ENCODE data around the gene C11orf54. TPM values are rescaled to one million over a fixed set of nuclear protein-coding genes. Genes with fewer than 3 reads are reported as not detected.

The C11orf54 gene
- polyA plus RNA-seq, 2 of the 4 experiments (the other 2 are of a cell fraction): 12.4 to 27.6 TPM

GRCh38 chr11:93727985-93728791, 13.3 kb upstream of the C11orf54 start:
- no peak for DNase-seq (ENCODE audit: low read depth in 1 of 2, low spot score in 1 of 2)
- ChIA-PET POLR2A (interaction anchor here (2.5 kb wide), 1 partner anchor 14 kb away, joined by 13 read pairs; the partner anchor contains the start of genes C11orf54 and TAF1D), CTCF (interaction anchor here (0.6 kb wide), 1 partner anchor 42 kb away, joined by 4 read pairs; no protein-coding TSS in a partner anchor)
- Histone ChIP-seq H3K4me2 (no peak overlapping the region), H3K27ac (no peak overlapping the region), H3K4me3 (no peak overlapping the region), H3K4me1 (peaks cover 14% of the 10 kb centered on the region; the same call in 1 of the 3 replicates), H3K9me3 (no peaks in the 10 kb centered on the region)
- TF ChIP-seq HOXA7 (CRISPR knock-in tag; IDR thresholded peaks at IDR 0.05): peak; percentile 51; the same call in 1 of the 2 replicates
- no peak for TF ChIP-seq SREBF2 (IDR thresholded peaks at IDR 0.05)
- TF ChIP-seq JUN (IDR thresholded peaks at IDR 0.05): peak in 1 of 2 experiments; percentile 42; a peak in 2 of 5 replicates
- TF ChIP-seq FOSL2 (IDR thresholded peaks at IDR 0.05): no peak
- TF ChIP-seq FOSL2 (CRISPR knock-in tag; IDR thresholded peaks at IDR 0.05): no peak
- 0 out of 2 replicates have a peak, but pooled peaks have one; percentile 28 for TF ChIP-seq PBX3 (IDR thresholded peaks at IDR 0.05)
- TF ChIP-seq NR3C1 (IDR thresholded peaks at IDR 0.05): no peak
- TF ChIP-seq ESRRA (IDR thresholded peaks at IDR 0.05; ENCODE audit: borderline replicate concordance, low read length): no peak
- no peak for TF ChIP-seq FOSB (CRISPR knock-in tag; IDR thresholded peaks at IDR 0.05)
- FAIRE-seq: no peak
- WGBS (ENCODE audit: missing lambda C conversion rate): 36% methylated on average over 4 of the region's 4 CpGs
- peak; percentile 23 to 45; a peak in 4 of 6 replicates for ATAC-seq

DNA sequence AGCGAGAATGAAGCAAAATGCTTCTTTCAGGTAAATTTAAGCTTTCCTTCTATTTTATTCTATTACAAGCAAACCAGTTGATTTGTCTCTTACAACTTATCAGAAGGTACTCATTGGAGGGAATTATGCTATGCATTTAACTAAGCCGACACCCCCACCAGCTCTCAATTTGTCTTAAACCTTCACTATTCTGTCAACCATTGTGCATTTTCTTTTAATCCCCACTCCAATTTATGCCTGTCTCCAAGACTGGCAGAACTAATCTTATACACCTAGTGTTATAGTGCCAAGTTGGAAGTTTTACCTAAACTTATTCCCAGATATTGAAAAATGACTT, 12.7 kb upstream of the C11orf54 start:
- Histone ChIP-seq H3K4me1 (peaks cover 20% of the 10 kb centered on the region; the same call in 2 of the 3 replicates), H3K9me3 (no peaks in the 10 kb centered on the region), H3K4me2 (no peak overlapping the region), H3K27ac (no peak overlapping the region), H3K4me3 (no peak overlapping the region)
- FAIRE-seq: no peak
- TF ChIP-seq RCOR1 (IDR thresholded peaks at IDR 0.05; ENCODE audit: low read depth, low read length) (no peak), EHF (CRISPR knock-in tag; IDR thresholded peaks at IDR 0.05) (0 out of 2 replicates have a peak, but pooled peaks have one; percentile 10), SMC3 (IDR thresholded peaks at IDR 0.05) (no peak), NR3C1 (IDR thresholded peaks at IDR 0.05) (no peak)
- TF ChIP-seq, protein P1, sequence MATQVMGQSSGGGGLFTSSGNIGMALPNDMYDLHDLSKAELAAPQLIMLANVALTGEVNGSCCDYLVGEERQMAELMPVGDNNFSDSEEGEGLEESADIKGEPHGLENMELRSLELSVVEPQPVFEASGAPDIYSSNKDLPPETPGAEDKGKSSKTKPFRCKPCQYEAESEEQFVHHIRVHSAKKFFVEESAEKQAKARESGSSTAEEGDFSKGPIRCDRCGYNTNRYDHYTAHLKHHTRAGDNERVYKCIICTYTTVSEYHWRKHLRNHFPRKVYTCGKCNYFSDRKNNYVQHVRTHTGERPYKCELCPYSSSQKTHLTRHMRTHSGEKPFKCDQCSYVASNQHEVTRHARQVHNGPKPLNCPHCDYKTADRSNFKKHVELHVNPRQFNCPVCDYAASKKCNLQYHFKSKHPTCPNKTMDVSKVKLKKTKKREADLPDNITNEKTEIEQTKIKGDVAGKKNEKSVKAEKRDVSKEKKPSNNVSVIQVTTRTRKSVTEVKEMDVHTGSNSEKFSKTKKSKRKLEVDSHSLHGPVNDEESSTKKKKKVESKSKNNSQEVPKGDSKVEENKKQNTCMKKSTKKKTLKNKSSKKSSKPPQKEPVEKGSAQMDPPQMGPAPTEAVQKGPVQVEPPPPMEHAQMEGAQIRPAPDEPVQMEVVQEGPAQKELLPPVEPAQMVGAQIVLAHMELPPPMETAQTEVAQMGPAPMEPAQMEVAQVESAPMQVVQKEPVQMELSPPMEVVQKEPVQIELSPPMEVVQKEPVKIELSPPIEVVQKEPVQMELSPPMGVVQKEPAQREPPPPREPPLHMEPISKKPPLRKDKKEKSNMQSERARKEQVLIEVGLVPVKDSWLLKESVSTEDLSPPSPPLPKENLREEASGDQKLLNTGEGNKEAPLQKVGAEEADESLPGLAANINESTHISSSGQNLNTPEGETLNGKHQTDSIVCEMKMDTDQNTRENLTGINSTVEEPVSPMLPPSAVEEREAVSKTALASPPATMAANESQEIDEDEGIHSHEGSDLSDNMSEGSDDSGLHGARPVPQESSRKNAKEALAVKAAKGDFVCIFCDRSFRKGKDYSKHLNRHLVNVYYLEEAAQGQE (IDR thresholded peaks at IDR 0.05): peak; percentile 14; the same call in 1 of the 2 replicates
- POLR2A ChIA-PET: interaction anchor here (2.5 kb wide), 1 partner anchor 13 kb away, joined by 13 read pairs; the partner anchor contains the start of genes C11orf54 and TAF1D
- DNase-seq (ENCODE audit: low read depth in 1 of 2, low spot score in 1 of 2): no peak
- CTCF ChIA-PET: interaction anchor here (0.6 kb wide), 2 partner anchors 42 to 56 kb away, joined by 3 to 4 read pairs; partner anchors contain the start of gene MED17
- WGBS (ENCODE audit: missing lambda C conversion rate): 90% methylated on average over 2 of the region's 2 CpGs
- peak in 1 of 2 experiments; percentile 7; a peak in 3 of 6 replicates for ATAC-seq

GRCh38 chr11:93729129-93729616, 12.3 kb upstream of the C11orf54 start:
- POLR2A ChIA-PET: interaction anchor here (2.5 kb wide), 1 partner anchor 13 kb away, joined by 13 read pairs; the partner anchor contains the start of genes C11orf54 and TAF1D
- ATAC-seq (peak; percentile 31 to 39; a peak in 4 of 6 replicates), FAIRE-seq (no peak), DNase-seq (ENCODE audit: low read depth in 1 of 2, low spot score in 1 of 2) (no peak)
- TF ChIP-seq TP53 (CRISPR knock-in tag; IDR thresholded peaks at IDR 0.05) (peak; percentile 28; the same call in 1 of the 2 replicates), MAZ (IDR thresholded peaks at IDR 0.05; ENCODE audit: borderline replicate concordance, low read depth, low read length) (no peak), NR3C1 (IDR thresholded peaks at IDR 0.05) (no peak), JUN (IDR thresholded peaks at IDR 0.05) (peak in 1 of 2 experiments; percentile 30; a peak in 2 of 5 replicates), POLR2AphosphoS2 (conservative IDR thresholded peaks at IDR 0.05; ENCODE audit: low read length) (peak; percentile 88; the same call in 1 of the 2 replicates), FOSB (CRISPR knock-in tag; IDR thresholded peaks at IDR 0.05) (0 out of 2 replicates have a peak, but pooled peaks have one; percentile 7), GATA3 (IDR thresholded peaks at IDR 0.05; ENCODE audit: borderline replicate concordance) (0 out of 2 replicates have a peak, but pooled peaks have one; percentile 11)
- Histone ChIP-seq H3K27ac (no peak overlapping the region), H3K4me1 (peaks cover 24% of the 10 kb centered on the region; the same call in 2 of the 3 replicates), H3K4me2 (no peak overlapping the region), H3K4me3 (no peak overlapping the region), H3K9me3 (no peaks in the 10 kb centered on the region)
- 88% methylated on average over 5 of the region's 5 CpGs for WGBS (ENCODE audit: missing lambda C conversion rate)
- CTCF ChIA-PET: interaction anchor here (0.6 kb wide), 2 partner anchors 43 to 55 kb away, joined by 3 to 4 read pairs; partner anchors contain the start of gene MED17
